Upper lobe of left lung (tissue), 4 donors: Measurements from ENCODE around the gene STX5.

Experiments
- CTCF ChIP-seq, 6 experiments: fragments of 450-650 bp in 4 of 6; fragments of 200-600 bp in 2 of 6; sonication (generic) in 2 of 6; IDR thresholded peaks; one replicate each; pipeline ENCODE4 v1.5.1; 2016 to 2019; ENCODE audit warnings: antibody characterized with exemption in 6 of 6
- EP300 ChIP-seq, 4 donors: sonication (generic); formaldehyde crosslinking; IDR thresholded peaks; one replicate each; pipeline ENCODE4 v1.5.1; 2017; ENCODE audit warnings: antibody characterized with exemption in 4 of 4, control low read depth in 2 of 4
- POLR2A ChIP-seq, 4 donors: fragments of 450-650 bp; IDR thresholded peaks; one replicate each; pipeline ENCODE4 v1.5.1; 2016 to 2017; ENCODE audit warnings: antibody characterized with exemption in 4 of 4, mild to moderate bottlenecking in 2 of 4
- POLR2AphosphoS5 ChIP-seq, 2 donors: sonication (generic); formaldehyde crosslinking; IDR thresholded peaks; one replicate each; pipeline ENCODE4 v1.5.1; 2017; ENCODE audit warnings: antibody characterized with exemption in 2 of 2

GRCh38 chr11:62875698-62876478 is 44.0 kb upstream of the STX5 start:
- TF ChIP-seq CTCF (IDR thresholded peaks at IDR 0.05), result no peak
- TF ChIP-seq POLR2A (IDR thresholded peaks at IDR 0.05), result no peak
- TF ChIP-seq POLR2AphosphoS5 (IDR thresholded peaks at IDR 0.05), result no peak
- TF ChIP-seq EP300 (IDR thresholded peaks at IDR 0.05), result no peak
